Measurements from ENCODE around the gene EMID1.
"Not testable (repeated sequence)": the region's sequence is repeated elsewhere in the genome, so short reads cannot be mapped to it uniquely, and the experiment has no call there.

Gene EMID1

GRCh38 chr22:29231971-29232959 is 26.6 kb downstream of the EMID1 start:
- no peak for DNase-seq

- no peak for DNase-seq
These were observed 27.7 kb downstream of the EMID1 start for GRCh38 chr22:29233277-29233877.

- DNase-seq: not testable (repeated sequence)
These were observed 34.8 kb downstream of the EMID1 start for GRCh38 chr22:29240481-29240880.

GRCh38 chr22:29243874-29244446 is 38.3 kb downstream of the EMID1 start:
- DNase-seq: no peak

- no peak for DNase-seq
These were observed 39.3 kb downstream of the EMID1 start for GRCh38 chr22:29244785-29245625.

- peak; percentile 57 for DNase-seq
These were observed 40.1 kb downstream of the EMID1 start for GRCh38 chr22:29245626-29246385.

GRCh38 chr22:29247891-29248290 is 42.2 kb downstream of the EMID1 start:
- DNase-seq: not testable (repeated sequence)

- no peak for DNase-seq
These were observed 45.6 kb downstream of the EMID1 start for GRCh38 chr22:29251265-29251664.

- DNase-seq: no peak
These were observed 46.5 kb downstream of the EMID1 start for GRCh38 chr22:29251981-29252911.

GRCh38 chr22:29253561-29254285 is 48.0 kb downstream of the EMID1 start:
- no peak for DNase-seq

GRCh38 chr22:29254286-29254660 is 48.6 kb downstream of the EMID1 start:
- no peak for DNase-seq

- no peak for DNase-seq
These were observed 49.4 kb downstream of the EMID1 start for GRCh38 chr22:29255064-29255621.

- DNase-seq: no peak
These were observed 51.1 kb downstream of the EMID1 start for GRCh38 chr22:29256606-29257325.

GRCh38 chr22:29257751-29258181 is 52.1 kb downstream of the EMID1 start:
- DNase-seq: no peak

- no peak for DNase-seq
These were observed 52.9 kb downstream of the EMID1 start for GRCh38 chr22:29258407-29259252.

- DNase-seq: no peak
These were observed 53.7 kb downstream of the EMID1 start for GRCh38 chr22:29259253-29259899.

- no peak for DNase-seq
These were observed 54.4 kb downstream of the EMID1 start for GRCh38 chr22:29260031-29260560.

Data from inflammatory macrophage treated with lipopolysaccharide for 4 hours (primary cell).